LHCN-M2 (cell line): Measurements from ENCODE around the gene OR52N1. TPM values are rescaled to one million over a fixed set of nuclear protein-coding genes. Genes with fewer than 3 reads are reported as not detected.

Experiments used
- DNase-seq: peaks from one replicate; pipeline ENCODE4 v3.0.0-alpha.2; 2012; ENCODE audit warnings: low read depth
- polyA plus RNA-seq: library from polyadenylated mRNA; unstranded; fragments of >200 nt; gene quantifications from one replicate; pipeline ENCODE4 v1.2.1, GENCODE V29; 2012; ENCODE audit warnings: missing spikeins
- total RNA-seq: library from RNA; depleted of rRNA; stranded (reverse); fragments of >200 nt; gene quantifications from 2 replicates; pipeline ENCODE4 v1.2.3, GENCODE V29; 2014; rRNA removed

The OR52N1 gene
- total RNA-seq: not detected in 2 replicates
- not detected for polyA plus RNA-seq

- DNase-seq: no peak
These were observed at the start of gene OR52N1 for GRCh38 chr11:5791165-5791564. Gene OR52N1, minus strand, starts transcription at chr11:5791265. Its CDS starts 2,449 bp downstream, at chr11:5788816.

GRCh38 chr11:5837695-5838094 is 46.6 kb upstream of the OR52N1 start:
- DNase-seq: no peak

- no peak for DNase-seq
These were observed 42.4 kb upstream of the OR52N1 start for GRCh38 chr11:5833446-5833845.

GRCh38 chr11:5831196-5831829 is 40.2 kb upstream of the OR52N1 start:
- no peak for DNase-seq

- no peak for DNase-seq
These were observed 27.3 kb upstream of the OR52N1 start for GRCh38 chr11:5818245-5818886.

- DNase-seq: peak; percentile 6
These were observed 24.5 kb upstream of the OR52N1 start for GRCh38 chr11:5815534-5815933.

GRCh38 chr11:5809905-5810795 is 19.1 kb upstream of the OR52N1 start:
- DNase-seq: no peak

- no peak for DNase-seq
These were observed 18.1 kb upstream of the OR52N1 start for GRCh38 chr11:5809122-5809519.

GRCh38 chr11:5808500-5809121 is 17.5 kb upstream of the OR52N1 start, which contains the start of gene OR52N2:
Gene OR52N2, plus strand, starts transcription at chr11:5808924. Its CDS starts 11,412 bp downstream, at chr11:5820336.
- DNase-seq: peak; percentile 66

GRCh38 chr11:5807580-5807979 is 16.5 kb upstream of the OR52N1 start:
- DNase-seq: no peak

GRCh38 chr11:5803982-5804381 is 12.9 kb upstream of the OR52N1 start:
- no peak for DNase-seq

GRCh38 chr11:5796541-5796940 is 5.5 kb upstream of the OR52N1 start:
- no peak for DNase-seq

- DNase-seq: no peak
These were observed 7.8 kb downstream of the OR52N1 start, which contains the start of gene OR52N5 for GRCh38 chr11:5783255-5783654. Gene OR52N5, minus strand, starts transcription at chr11:5783355. Its CDS starts 4,721 bp downstream, at chr11:5778634.

GRCh38 chr11:5767056-5767455 is 24.0 kb downstream of the OR52N1 start:
- no peak for DNase-seq

- DNase-seq: no peak
These were observed 37.1 kb downstream of the OR52N1 start, which contains the start of gene OR52N4 for GRCh38 chr11:5753943-5754342. Gene OR52N4, plus strand, starts transcription at chr11:5754243. Its CDS starts 498 bp downstream, at chr11:5754741.

GRCh38 chr11:5749836-5750235 is 41.2 kb downstream of the OR52N1 start:
- DNase-seq: no peak

- DNase-seq: no peak
These were observed 44.5 kb downstream of the OR52N1 start for GRCh38 chr11:5746614-5747013.

GRCh38 chr11:5738431-5738830 is 52.6 kb downstream of the OR52N1 start:
- DNase-seq: no peak

- no peak for DNase-seq
These were observed 53.2 kb downstream of the OR52N1 start for GRCh38 chr11:5737670-5738392.

- DNase-seq: peak; percentile 24
These were observed 54.0 kb downstream of the OR52N1 start for GRCh38 chr11:5737091-5737490.
